ENCODE data around the gene ASCL5. TPM values are rescaled to one million over a fixed set of nuclear protein-coding genes. Genes with fewer than 3 reads are reported as not detected.

ASCL5 gene
- total and polyA plus RNA-seq, 12 donors = 0.10 TPM; not detected in 11

DNA sequence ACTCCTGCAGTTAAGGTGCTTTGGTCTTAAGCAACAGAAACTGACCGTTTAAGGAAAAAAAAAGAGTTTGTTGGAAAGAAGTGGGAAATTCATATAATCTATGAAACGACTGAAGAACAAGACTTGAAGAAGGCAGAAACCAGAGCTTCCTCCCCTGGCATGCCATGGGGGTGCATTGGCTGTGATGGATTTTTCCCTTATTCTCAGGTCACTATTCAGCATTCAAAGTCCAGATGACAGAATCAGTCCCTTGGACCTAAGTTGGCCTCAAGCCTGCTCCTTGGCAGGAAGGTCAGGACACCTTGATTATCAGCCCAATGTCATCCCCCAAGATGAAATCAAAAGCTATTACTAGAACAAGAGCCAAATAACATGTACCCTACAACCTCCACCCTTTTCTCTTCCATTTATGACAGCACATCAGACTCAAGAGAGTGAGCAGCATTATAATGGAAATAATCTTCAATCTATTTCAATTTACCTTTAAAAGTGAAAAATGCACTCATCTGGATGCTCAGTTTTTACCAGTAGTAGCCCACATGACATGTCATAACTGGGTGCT is 43.1 kb upstream of the ASCL5 start:
- Histone ChIP-seq H3K27ac (peak overlapping the region in 4 of 5 donors; percentile 84 to 95 (median 91)), H3K27me3 (no peaks in the 10 kb centered on the region), H3K9me3 (replicated peaks in 1 of 3) (no peaks in the 10 kb centered on the region), H3K4me3 (peak overlapping the region in 1 of 4 donors; percentile 84), H3K36me3 (replicated peaks in 1 of 2) (no peaks in the 10 kb centered on the region), H3K4me1 (replicated peaks in 1 of 2) (peaks cover 7 to 9% of the 10 kb centered on the region in 2 donors)
- intact Hi-C loops (cut with DNase I) = no loop called here
- no peak for DNase-seq
- 51 to 61% (median 58%) methylated on average over 2 of the region's 2 CpGs for WGBS, 4 donors
- no peak for TF ChIP-seq POLR2A (IDR thresholded peaks at IDR 0.05)
- TF ChIP-seq, protein P1, sequence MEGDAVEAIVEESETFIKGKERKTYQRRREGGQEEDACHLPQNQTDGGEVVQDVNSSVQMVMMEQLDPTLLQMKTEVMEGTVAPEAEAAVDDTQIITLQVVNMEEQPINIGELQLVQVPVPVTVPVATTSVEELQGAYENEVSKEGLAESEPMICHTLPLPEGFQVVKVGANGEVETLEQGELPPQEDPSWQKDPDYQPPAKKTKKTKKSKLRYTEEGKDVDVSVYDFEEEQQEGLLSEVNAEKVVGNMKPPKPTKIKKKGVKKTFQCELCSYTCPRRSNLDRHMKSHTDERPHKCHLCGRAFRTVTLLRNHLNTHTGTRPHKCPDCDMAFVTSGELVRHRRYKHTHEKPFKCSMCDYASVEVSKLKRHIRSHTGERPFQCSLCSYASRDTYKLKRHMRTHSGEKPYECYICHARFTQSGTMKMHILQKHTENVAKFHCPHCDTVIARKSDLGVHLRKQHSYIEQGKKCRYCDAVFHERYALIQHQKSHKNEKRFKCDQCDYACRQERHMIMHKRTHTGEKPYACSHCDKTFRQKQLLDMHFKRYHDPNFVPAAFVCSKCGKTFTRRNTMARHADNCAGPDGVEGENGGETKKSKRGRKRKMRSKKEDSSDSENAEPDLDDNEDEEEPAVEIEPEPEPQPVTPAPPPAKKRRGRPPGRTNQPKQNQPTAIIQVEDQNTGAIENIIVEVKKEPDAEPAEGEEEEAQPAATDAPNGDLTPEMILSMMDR (IDR thresholded peaks at IDR 0.05) = no peak

DNA sequence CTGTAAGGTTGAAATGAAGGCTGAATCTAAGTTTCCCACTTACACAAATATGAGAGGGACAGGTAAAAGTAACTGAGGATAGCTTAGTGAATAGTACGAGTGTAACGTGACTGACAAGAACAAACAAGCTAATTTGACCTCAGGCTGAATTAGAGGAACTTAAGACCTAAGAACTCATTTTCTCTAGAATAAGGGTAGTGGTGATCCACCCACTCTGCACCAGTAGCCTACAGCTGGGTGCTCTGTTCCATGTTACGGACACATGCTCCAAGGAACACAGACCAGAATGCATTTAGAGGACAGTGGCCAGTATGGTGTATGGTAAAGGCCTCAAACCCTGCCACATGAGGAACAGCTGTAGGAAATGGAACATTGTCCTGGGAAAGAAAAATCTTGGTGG is 42.2 kb upstream of the ASCL5 start:
- no peak overlapping the region for H3K27ac ChIP-seq
- H3K4me1 ChIP-seq (replicated peaks in 1 of 2) = peaks cover 7 to 9% of the 10 kb centered on the region in 2 donors
- intact Hi-C loops (cut with DNase I) = no loop called here
- no peak for DNase-seq
- H3K9me3 ChIP-seq (replicated peaks in 1 of 3) = no peaks in the 10 kb centered on the region
- no peaks in the 10 kb centered on the region for H3K27me3 ChIP-seq
- no peaks in the 10 kb centered on the region for H3K36me3 ChIP-seq (replicated peaks in 1 of 2)
- no peak overlapping the region for H3K4me3 ChIP-seq
- no peak for TF ChIP-seq POLR2A (IDR thresholded peaks at IDR 0.05)
- TF ChIP-seq, protein P1 (IDR thresholded peaks at IDR 0.05) = no peak
- 64 to 97% (median 90%) methylated on average over 3 of the region's 3 CpGs for WGBS, 4 donors

GRCh38 chr1:201167041-201167991 is 40.3 kb upstream of the ASCL5 start:
- Histone ChIP-seq H3K4me1 (replicated peaks in 1 of 2) (peaks cover 7 to 9% of the 10 kb centered on the region in 2 donors), H3K36me3 (replicated peaks in 1 of 2) (no peaks in the 10 kb centered on the region), H3K4me3 (no peak overlapping the region), H3K27ac (no peak overlapping the region), H3K9me3 (replicated peaks in 1 of 3) (no peaks in the 10 kb centered on the region), H3K27me3 (no peaks in the 10 kb centered on the region)
- TF ChIP-seq, protein P1 (IDR thresholded peaks at IDR 0.05) = no peak
- TF ChIP-seq POLR2A (IDR thresholded peaks at IDR 0.05) = no peak
- DNase-seq = peak in 1 of 7 donors; percentile 29
- 86 to 89% (median 87%) methylated on average over 13 of the region's 13 CpGs for WGBS, 4 donors
- intact Hi-C loops (cut with DNase I) = no loop called here

GRCh38 chr1:201164645-201165044 is 37.7 kb upstream of the ASCL5 start:
- no peak overlapping the region for H3K27ac ChIP-seq
- WGBS, 4 donors = 66 to 74% (median 67%) methylated on average over 7 of the region's 7 CpGs
- no peak for TF ChIP-seq POLR2A (IDR thresholded peaks at IDR 0.05)
- TF ChIP-seq, protein P1 (IDR thresholded peaks at IDR 0.05) = no peak

More at GRCh38 chr1:201164645-201165044, 37.7 kb upstream of the ASCL5 start:
- peak in 1 of 7 donors; percentile 48 for DNase-seq
- Histone ChIP-seq H3K4me1 (replicated peaks in 1 of 2) (no peaks in the 10 kb centered on the region), H3K9me3 (replicated peaks in 1 of 3) (no peaks in the 10 kb centered on the region), H3K27me3 (no peaks in the 10 kb centered on the region), H3K36me3 (replicated peaks in 1 of 2) (no peaks in the 10 kb centered on the region), H3K4me3 (no peak overlapping the region)
- intact Hi-C loops (cut with DNase I) = no loop called here

Data from adrenal gland (tissue), 12 donors.